ENCODE data around the gene PKD2. TPM values are rescaled to one million over a fixed set of nuclear protein-coding genes. Genes with fewer than 3 reads are reported as not detected.

Gene PKD2
- polyA plus RNA-seq, 1 donor: 31.2 TPM

DNA sequence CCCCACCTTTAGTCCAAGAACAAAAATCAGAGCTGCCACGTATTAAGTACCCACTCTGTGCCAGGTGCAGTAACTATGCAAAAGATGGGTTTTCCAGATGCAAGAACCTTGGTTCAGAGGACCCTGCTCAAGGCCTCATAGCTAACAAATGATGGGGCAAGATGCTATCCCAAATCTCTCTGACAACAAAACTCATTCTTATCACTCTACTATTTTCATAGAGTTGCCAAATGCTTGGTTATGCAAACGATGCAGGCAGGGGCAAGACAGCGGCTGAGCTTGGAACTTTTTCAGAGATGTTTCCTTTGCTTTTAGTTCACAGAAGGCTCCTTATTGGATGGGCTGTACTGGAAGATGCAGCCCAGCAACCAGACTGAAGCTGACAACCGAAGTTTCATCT is 30.5 kb downstream of the PKD2 start:
- Histone ChIP-seq H3K27ac (ENCODE audit: low read length) (no peak overlapping the region), H3K36me3 (ENCODE audit: control insufficient read depth, insufficient read depth, low read length) (peaks cover 60% of the 10 kb centered on the region), H3K9me3 (ENCODE audit: control insufficient read depth, low read depth, low read length) (no peaks in the 10 kb centered on the region), H3K4me1 (ENCODE audit: control insufficient read depth, insufficient read depth, low read length) (peaks cover 11% of the 10 kb centered on the region), H3K4me3 (ENCODE audit: low read length) (no peak overlapping the region), H3K27me3 (ENCODE audit: control insufficient read depth, insufficient read depth, low read length) (no peaks in the 10 kb centered on the region)
- 100% methylated on average over 1 of the region's 4 CpGs for WGBS (ENCODE audit: insufficient coverage, low lambda C conversion rate)
- no peak for DNase-seq

DNA sequence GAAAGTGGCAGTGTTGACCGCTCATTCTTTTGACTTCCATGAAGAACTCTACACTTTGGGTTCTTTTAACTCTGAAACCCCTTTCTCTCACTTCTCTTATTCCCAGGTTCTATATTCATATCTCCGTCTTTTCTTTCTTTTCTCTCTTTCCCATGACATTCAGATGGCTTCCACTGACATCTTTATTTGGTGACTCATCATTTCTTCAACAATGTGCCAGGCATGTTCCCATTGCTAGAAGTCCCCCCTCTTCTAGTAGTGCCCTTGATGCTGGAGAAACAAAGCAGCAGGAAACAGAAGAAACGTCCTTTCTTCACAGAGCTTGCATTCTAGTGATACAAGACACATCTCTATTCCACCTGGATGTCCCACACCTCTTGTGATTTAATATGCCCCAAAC is 33.3 kb downstream of the PKD2 start:
- Histone ChIP-seq H3K36me3 (ENCODE audit: control insufficient read depth, insufficient read depth, low read length) (peaks cover 65% of the 10 kb centered on the region), H3K9me3 (ENCODE audit: control insufficient read depth, low read depth, low read length) (no peaks in the 10 kb centered on the region), H3K27ac (ENCODE audit: low read length) (no peak overlapping the region)

DNA sequence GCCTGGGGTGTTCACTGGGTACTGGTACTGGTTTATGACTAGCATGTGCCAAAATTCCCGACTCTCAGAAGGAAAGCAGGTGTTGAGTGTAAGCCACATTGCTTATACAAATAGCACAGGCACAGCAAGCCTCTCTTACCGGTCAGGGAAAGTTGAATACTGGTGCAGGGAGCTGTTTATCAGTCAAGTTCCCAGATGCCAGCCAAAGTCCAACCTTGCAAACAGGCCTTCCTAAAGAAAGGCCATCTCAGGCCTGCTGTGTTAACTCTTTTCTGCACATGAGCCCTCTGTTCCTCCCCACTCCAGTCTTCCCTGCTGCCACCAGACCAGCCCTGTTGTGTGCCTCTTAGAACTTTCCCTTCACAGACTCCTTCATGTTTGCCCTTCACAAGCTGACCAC is 34.2 kb downstream of the PKD2 start:
- WGBS (ENCODE audit: insufficient coverage, low lambda C conversion rate): no CpG with 5 or more reads among the region's 2 CpGs
- peak; percentile 56 to 75 for DNase-seq
- no peak overlapping the region for H3K4me3 ChIP-seq (ENCODE audit: low read length)
- H3K36me3 ChIP-seq (ENCODE audit: control insufficient read depth, insufficient read depth, low read length): peaks cover 64% of the 10 kb centered on the region
- no peaks in the 10 kb centered on the region for H3K9me3 ChIP-seq (ENCODE audit: control insufficient read depth, low read depth, low read length)
- no peak overlapping the region for H3K27ac ChIP-seq (ENCODE audit: low read length)
- peaks cover 11% of the 10 kb centered on the region for H3K4me1 ChIP-seq (ENCODE audit: control insufficient read depth, insufficient read depth, low read length)
- no peaks in the 10 kb centered on the region for H3K27me3 ChIP-seq (ENCODE audit: control insufficient read depth, insufficient read depth, low read length)

More for the DNA sequence above, 33.3 kb downstream of the PKD2 start:
- Histone ChIP-seq H3K4me3 (ENCODE audit: low read length) (no peak overlapping the region), H3K4me1 (ENCODE audit: control insufficient read depth, insufficient read depth, low read length) (peaks cover 11% of the 10 kb centered on the region), H3K27me3 (ENCODE audit: control insufficient read depth, insufficient read depth, low read length) (no peaks in the 10 kb centered on the region)
- no peak for DNase-seq
- 100% methylated on average over 2 of the region's 3 CpGs for WGBS (ENCODE audit: insufficient coverage, low lambda C conversion rate)

DNA sequence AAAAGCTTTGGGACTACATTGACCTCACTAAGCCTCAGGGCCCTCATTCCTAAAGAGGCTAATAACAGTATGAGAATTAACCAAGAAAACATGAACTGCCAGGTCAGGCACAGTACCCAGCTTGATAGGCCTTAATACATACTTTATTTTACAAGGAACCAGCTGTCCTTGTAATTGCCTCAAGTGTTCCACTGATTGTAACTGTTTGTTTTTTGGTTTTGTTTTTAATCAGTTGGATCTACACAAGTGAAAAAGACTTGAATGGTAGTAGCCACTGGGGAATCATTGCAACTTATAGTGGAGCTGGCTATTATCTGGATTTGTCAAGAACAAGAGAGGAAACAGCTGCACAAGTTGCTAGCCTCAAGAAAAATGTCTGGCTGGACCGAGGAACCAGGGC is 35.6 kb downstream of the PKD2 start:
- H3K4me3 ChIP-seq (ENCODE audit: low read length): no peak overlapping the region
- H3K36me3 ChIP-seq (ENCODE audit: control insufficient read depth, insufficient read depth, low read length): peaks cover 59% of the 10 kb centered on the region
- no peaks in the 10 kb centered on the region for H3K9me3 ChIP-seq (ENCODE audit: control insufficient read depth, low read depth, low read length)
- no CpG with 5 or more reads among the region's 1 CpG for WGBS (ENCODE audit: insufficient coverage, low lambda C conversion rate)
- no peaks in the 10 kb centered on the region for H3K27me3 ChIP-seq (ENCODE audit: control insufficient read depth, insufficient read depth, low read length)
- no peak overlapping the region for H3K27ac ChIP-seq (ENCODE audit: low read length)
- DNase-seq: no peak
- H3K4me1 ChIP-seq (ENCODE audit: control insufficient read depth, insufficient read depth, low read length): peaks cover 11% of the 10 kb centered on the region

DNA sequence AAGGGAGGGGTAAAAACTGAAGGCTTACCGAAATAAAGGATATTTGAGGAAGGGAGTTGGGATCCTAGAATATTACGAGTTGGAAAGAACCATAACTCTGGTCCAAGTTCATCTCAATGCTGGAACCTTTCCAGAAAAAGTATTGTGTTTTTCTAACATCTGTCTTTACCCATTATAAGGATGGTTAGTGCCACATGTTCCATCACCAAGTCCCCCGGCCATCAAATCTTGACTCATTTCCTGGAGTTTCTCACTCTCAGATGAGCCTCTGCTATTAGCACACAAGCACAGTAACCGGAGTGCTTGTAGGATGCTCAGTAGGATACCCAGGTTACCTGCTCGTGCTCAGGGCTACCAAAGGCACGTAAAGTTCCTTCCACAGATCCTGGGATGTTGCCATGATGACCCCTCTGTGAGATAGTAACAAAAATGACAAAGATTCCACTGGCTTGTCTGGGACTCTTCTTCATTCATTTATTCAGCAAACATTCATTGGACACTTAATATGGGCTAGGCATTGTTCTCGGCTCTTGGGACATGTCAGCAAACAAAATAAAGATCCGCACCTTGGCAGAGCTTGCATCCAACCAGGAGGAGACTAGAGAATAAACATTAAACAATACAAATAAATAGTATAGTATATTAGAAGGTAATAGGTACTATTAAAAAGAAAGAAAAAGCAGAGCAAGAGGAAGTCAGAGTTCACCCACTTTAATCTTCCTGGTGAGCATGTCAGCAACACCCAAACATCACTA is 36.3 kb downstream of the PKD2 start:
- peaks cover 53% of the 10 kb centered on the region for H3K36me3 ChIP-seq (ENCODE audit: control insufficient read depth, insufficient read depth, low read length)
- H3K27ac ChIP-seq (ENCODE audit: low read length): no peak overlapping the region

DNA sequence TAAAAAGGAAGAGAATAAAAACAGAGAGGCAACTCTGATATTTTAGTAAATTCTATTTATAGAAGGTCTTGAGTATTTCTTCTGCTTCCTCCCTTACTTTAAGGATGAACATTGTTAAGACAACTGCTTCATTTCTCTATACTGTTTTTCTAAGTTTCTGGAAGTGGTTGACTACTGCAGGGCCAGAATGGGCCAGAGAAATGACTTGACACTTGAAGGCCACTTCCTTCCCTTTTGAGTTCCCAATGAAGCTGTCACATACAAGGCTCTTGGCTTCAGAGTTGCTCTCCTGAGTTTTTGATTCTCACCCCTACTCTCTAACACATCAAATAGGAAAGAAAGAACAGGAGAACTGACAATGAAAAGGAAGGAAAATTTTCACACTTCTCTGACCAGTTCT is 37.6 kb downstream of the PKD2 start:
- Histone ChIP-seq H3K36me3 (ENCODE audit: control insufficient read depth, insufficient read depth, low read length) (peaks cover 44% of the 10 kb centered on the region), H3K9me3 (ENCODE audit: control insufficient read depth, low read depth, low read length) (no peaks in the 10 kb centered on the region), H3K27me3 (ENCODE audit: control insufficient read depth, insufficient read depth, low read length) (no peaks in the 10 kb centered on the region), H3K27ac (ENCODE audit: low read length) (no peak overlapping the region), H3K4me3 (ENCODE audit: low read length) (no peak overlapping the region), H3K4me1 (ENCODE audit: control insufficient read depth, insufficient read depth, low read length) (peaks cover 11% of the 10 kb centered on the region)
- DNase-seq: no peak

More for the DNA sequence above, 36.3 kb downstream of the PKD2 start:
- Histone ChIP-seq H3K4me1 (ENCODE audit: control insufficient read depth, insufficient read depth, low read length) (peaks cover 11% of the 10 kb centered on the region), H3K4me3 (ENCODE audit: low read length) (no peak overlapping the region), H3K27me3 (ENCODE audit: control insufficient read depth, insufficient read depth, low read length) (no peaks in the 10 kb centered on the region), H3K9me3 (ENCODE audit: control insufficient read depth, low read depth, low read length) (no peaks in the 10 kb centered on the region)
- 90% methylated on average over 2 of the region's 8 CpGs for WGBS (ENCODE audit: insufficient coverage, low lambda C conversion rate)
- DNase-seq: no peak

DNA sequence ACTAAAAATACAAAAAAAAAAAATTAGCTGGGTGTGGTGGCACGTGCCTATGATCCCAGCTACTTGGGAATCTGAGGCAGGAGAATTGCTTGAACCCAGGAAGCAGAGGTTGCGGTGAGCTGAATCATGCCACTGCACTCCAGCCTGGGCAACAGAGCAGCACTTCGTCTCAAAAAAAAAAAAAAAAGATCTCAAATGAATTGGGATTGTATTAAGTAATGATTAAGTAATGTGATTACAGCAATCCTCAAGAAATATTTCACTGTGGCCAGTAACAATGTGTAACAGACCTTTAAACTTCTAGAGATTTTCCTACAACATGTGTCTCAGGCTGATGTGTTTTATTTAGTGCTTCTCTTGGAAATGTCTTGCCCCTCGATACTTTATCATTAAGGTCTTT is 46.8 kb downstream of the PKD2 start:
- Histone ChIP-seq H3K4me3 (ENCODE audit: low read length) (no peak overlapping the region), H3K4me1 (ENCODE audit: control insufficient read depth, insufficient read depth, low read length) (peaks cover 5% of the 10 kb centered on the region), H3K36me3 (ENCODE audit: control insufficient read depth, insufficient read depth, low read length) (peaks cover 31% of the 10 kb centered on the region), H3K27ac (ENCODE audit: low read length) (no peak overlapping the region), H3K9me3 (ENCODE audit: control insufficient read depth, low read depth, low read length) (no peaks in the 10 kb centered on the region), H3K27me3 (ENCODE audit: control insufficient read depth, insufficient read depth, low read length) (no peaks in the 10 kb centered on the region)
- WGBS (ENCODE audit: insufficient coverage, low lambda C conversion rate): 100% methylated on average over 1 of the region's 4 CpGs
- no peak for DNase-seq

DNA sequence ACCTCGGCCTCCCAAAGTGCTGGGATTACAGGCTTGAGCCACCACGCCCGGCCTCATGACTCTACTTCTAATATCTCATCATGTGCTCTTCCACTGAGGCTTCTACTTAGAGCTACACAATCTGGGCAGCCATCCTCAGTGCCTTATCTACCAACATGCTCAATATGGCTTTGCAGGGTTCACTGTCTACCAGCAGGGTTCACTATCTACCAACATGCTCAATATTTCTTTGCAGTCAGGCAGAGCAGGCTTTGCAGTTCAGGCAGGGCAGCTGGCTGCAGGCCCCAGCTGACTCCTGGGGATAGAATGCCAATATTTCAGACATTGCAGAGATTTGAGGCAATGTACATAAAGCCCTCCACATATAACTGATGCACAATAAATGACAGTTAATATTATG is 47.5 kb downstream of the PKD2 start:
- H3K4me3 ChIP-seq (ENCODE audit: low read length): no peak overlapping the region
- peaks cover 31% of the 10 kb centered on the region for H3K36me3 ChIP-seq (ENCODE audit: control insufficient read depth, insufficient read depth, low read length)
- peaks cover 8% of the 10 kb centered on the region for H3K4me1 ChIP-seq (ENCODE audit: control insufficient read depth, insufficient read depth, low read length)
- H3K9me3 ChIP-seq (ENCODE audit: control insufficient read depth, low read depth, low read length): no peaks in the 10 kb centered on the region
- DNase-seq: peak; percentile 57 to 64
- no CpG with 5 or more reads among the region's 3 CpGs for WGBS (ENCODE audit: insufficient coverage, low lambda C conversion rate)
- no peak overlapping the region for H3K27ac ChIP-seq (ENCODE audit: low read length)
- no peaks in the 10 kb centered on the region for H3K27me3 ChIP-seq (ENCODE audit: control insufficient read depth, insufficient read depth, low read length)

DNA sequence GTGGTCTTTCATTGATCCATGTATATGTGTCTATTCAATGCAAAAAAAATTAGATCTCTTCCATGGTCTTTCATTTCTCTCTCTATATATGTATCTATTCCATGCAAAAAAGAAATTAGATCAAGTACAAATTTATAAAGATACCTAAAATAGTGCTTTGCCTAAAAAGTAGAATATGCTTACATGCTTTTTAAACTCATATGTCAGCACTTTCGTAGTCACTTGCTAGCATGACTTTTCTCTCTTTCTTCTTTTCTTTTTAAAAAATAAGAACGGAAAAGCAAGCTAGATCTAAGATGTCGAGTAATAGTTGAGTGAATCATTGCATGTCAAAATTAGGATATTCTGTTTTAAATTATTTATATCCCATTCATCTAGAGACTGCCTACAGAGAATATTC is 50.9 kb downstream of the PKD2 start:
- peaks cover 16% of the 10 kb centered on the region for H3K36me3 ChIP-seq (ENCODE audit: control insufficient read depth, insufficient read depth, low read length)
- 89% methylated on average over 1 of the region's 3 CpGs for WGBS (ENCODE audit: insufficient coverage, low lambda C conversion rate)
- H3K4me3 ChIP-seq (ENCODE audit: low read length): no peak overlapping the region
- peaks cover 18% of the 10 kb centered on the region for H3K4me1 ChIP-seq (ENCODE audit: control insufficient read depth, insufficient read depth, low read length)
- no peaks in the 10 kb centered on the region for H3K27me3 ChIP-seq (ENCODE audit: control insufficient read depth, insufficient read depth, low read length)
- H3K27ac ChIP-seq (ENCODE audit: low read length): no peak overlapping the region
- DNase-seq: no peak
- H3K9me3 ChIP-seq (ENCODE audit: control insufficient read depth, low read depth, low read length): no peaks in the 10 kb centered on the region

DNA sequence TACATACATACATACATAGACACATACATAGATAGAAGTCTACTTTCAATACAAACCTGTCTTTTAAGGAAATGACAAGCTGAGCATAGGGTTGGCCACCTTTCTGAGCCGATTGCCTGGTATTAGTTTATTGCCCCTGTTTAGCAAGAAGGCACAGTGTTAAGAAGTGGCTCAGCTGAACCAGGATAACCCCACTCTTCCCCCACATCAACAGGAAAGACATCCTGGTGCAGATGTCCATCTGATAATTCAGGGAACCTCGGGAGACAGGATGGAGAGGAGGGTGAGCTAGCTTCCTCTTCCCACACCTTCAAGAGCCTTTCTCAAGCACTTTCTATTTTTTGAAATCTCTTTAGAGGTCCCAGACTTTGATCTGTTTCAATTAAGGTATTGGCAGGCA is 52.3 kb downstream of the PKD2 start:
- Histone ChIP-seq H3K36me3 (ENCODE audit: control insufficient read depth, insufficient read depth, low read length) (peaks cover 16% of the 10 kb centered on the region), H3K27ac (ENCODE audit: low read length) (peak overlapping the region; percentile 33), H3K9me3 (ENCODE audit: control insufficient read depth, low read depth, low read length) (no peaks in the 10 kb centered on the region), H3K27me3 (ENCODE audit: control insufficient read depth, insufficient read depth, low read length) (no peaks in the 10 kb centered on the region), H3K4me3 (ENCODE audit: low read length) (no peak overlapping the region), H3K4me1 (ENCODE audit: control insufficient read depth, insufficient read depth, low read length) (peaks cover 28% of the 10 kb centered on the region)
- WGBS (ENCODE audit: insufficient coverage, low lambda C conversion rate): no CpG with 5 or more reads among the region's 2 CpGs
- DNase-seq: peak; percentile 48 to 72

DNA sequence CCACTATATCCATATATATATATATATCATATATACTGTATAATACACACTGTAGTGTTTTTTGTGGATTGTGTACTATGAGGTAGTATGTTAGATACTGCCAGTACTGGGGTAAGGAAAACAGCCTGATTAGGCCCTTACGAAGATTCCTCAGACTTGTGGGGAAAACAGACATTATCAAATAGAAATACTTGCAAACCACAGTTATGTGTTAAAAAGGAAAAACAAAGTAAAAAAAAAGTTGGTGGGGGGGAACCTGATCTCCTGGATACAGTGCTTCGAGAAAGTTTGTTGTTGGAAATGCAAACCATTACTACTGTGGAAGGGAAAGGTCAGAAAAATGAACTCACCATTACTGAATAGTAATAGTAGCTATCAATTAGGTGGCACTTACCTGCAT is 53.0 kb downstream of the PKD2 start:
- Histone ChIP-seq H3K36me3 (ENCODE audit: control insufficient read depth, insufficient read depth, low read length) (peaks cover 14% of the 10 kb centered on the region), H3K9me3 (ENCODE audit: control insufficient read depth, low read depth, low read length) (no peaks in the 10 kb centered on the region), H3K27me3 (ENCODE audit: control insufficient read depth, insufficient read depth, low read length) (no peaks in the 10 kb centered on the region), H3K4me1 (ENCODE audit: control insufficient read depth, insufficient read depth, low read length) (peaks cover 30% of the 10 kb centered on the region), H3K27ac (ENCODE audit: low read length) (no peak overlapping the region), H3K4me3 (ENCODE audit: low read length) (no peak overlapping the region)
- WGBS (ENCODE audit: insufficient coverage, low lambda C conversion rate): 60% methylated on average over 1 of the region's 2 CpGs
- no peak for DNase-seq
